GM12874 (cell line): Measurements from ENCODE around the gene SIK3.

Experiments used
- TF ChIP-seq, protein P1 (sequence below): IDR thresholded peaks from 2 replicates; pipeline ENCODE4 v1.5.1; 2011; ENCODE audit warnings: low read depth, mild to moderate bottlenecking, control low read depth, low read length, moderate library complexity; ENCODE audit not compliant: insufficient read depth

SIK3 gene

DNA sequence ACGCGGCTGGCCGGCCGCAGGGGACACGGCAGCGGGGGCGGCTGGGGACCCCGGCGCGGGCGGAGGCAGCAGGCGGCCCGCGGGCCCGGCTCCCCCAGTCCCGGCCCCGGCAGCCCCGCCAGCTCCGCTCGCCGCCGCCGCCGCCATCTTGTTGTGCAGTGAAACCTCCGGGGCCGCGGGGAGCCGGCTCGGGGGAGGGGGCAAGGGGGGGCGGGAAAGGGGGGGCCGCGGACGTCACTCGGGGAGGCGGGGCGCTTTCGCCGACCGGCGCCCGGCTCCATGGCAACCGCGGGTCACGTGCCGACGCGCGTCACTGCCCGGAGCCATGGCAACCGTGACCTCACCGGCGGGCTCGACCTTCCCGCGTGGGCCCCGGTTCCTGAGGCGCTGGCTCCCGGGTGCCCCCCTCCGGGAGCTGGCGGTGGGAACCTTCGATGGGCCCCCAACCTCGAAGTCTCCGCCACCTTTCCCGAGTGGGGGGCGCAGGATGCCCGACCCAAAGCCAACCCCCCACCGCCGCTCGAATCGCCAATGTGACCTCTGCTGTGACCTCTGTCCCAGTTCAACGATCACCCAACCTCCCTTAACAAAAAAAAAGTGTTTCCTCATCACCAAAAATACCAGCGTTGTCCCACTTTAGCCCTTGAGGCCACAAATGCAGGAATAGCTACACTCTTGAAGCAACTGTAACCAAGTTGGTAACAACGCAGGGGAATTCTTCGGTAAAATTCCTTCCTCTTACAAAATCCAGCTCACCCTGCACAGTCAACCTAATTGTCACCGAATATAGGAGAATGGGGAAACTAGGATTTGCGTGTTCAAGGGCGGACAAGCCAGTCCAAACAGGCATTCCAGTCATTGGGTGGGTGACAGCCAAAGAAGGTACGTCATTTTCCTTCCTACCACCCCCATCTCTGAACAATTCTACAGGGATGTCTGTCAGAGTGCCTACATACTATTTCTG is at the start of gene SIK3:
TSS of gene SIK3 (minus strand) at position 160 of the 964 bp plus-strand sequence. CDS start at position 147, 13 bp downstream.
- TF ChIP-seq, protein P1, sequence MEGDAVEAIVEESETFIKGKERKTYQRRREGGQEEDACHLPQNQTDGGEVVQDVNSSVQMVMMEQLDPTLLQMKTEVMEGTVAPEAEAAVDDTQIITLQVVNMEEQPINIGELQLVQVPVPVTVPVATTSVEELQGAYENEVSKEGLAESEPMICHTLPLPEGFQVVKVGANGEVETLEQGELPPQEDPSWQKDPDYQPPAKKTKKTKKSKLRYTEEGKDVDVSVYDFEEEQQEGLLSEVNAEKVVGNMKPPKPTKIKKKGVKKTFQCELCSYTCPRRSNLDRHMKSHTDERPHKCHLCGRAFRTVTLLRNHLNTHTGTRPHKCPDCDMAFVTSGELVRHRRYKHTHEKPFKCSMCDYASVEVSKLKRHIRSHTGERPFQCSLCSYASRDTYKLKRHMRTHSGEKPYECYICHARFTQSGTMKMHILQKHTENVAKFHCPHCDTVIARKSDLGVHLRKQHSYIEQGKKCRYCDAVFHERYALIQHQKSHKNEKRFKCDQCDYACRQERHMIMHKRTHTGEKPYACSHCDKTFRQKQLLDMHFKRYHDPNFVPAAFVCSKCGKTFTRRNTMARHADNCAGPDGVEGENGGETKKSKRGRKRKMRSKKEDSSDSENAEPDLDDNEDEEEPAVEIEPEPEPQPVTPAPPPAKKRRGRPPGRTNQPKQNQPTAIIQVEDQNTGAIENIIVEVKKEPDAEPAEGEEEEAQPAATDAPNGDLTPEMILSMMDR = peak; percentile 56

- TF ChIP-seq, protein P1 = no peak
Measured at GRCh38 chr11:117146521-117146920, 48.3 kb upstream of the SIK3 start.

DNA sequence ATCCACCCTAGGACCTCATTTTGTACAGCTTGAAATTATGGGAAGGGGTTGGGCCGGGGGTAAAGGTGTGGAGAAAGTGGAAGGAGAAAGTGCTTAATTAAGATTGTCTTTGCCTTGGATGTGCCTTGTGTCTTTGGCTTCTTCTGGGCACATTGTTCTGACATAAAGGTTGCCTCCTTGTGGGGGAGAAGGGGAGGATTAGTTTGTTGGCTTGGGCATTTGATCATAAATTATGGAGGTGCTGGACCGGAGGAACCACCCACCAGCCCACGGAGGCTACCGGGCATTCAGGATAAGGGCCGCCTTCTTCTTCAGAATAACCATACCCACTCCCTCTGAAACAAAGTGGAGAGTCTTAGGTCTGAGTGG is 47.1 kb upstream of the SIK3 start:
- TF ChIP-seq, protein P1 = no peak

- TF ChIP-seq, protein P1 = no peak
Measured at GRCh38 chr11:117144477-117145392, 46.5 kb upstream of the SIK3 start.

- TF ChIP-seq, protein P1 = no peak
Measured at GRCh38 chr11:117143871-117144476, 45.7 kb upstream of the SIK3 start, which contains the start of gene PAFAH1B2. Gene PAFAH1B2, plus strand, starts transcription at chr11:117144287. Its CDS starts 8,161 bp downstream, at chr11:117152448.

- TF ChIP-seq, protein P1 = no peak
Measured at GRCh38 chr11:117143390-117143789, 45.2 kb upstream of the SIK3 start.

- TF ChIP-seq, protein P1 = no peak
Measured at GRCh38 chr11:117134431-117134830, 36.2 kb upstream of the SIK3 start.
